Raji (cell line): Measurements from ENCODE around the gene HOXD11.

ENCODE experiments used
- POLR2A ChIP-seq: IDR thresholded peaks from 2 replicates; pipeline ENCODE4 v1.6.1; 2011; ENCODE audit warnings: low read depth, low read length, control low read depth; ENCODE audit not compliant: insufficient read depth

HOXD11 gene

GRCh38 chr2:176135035-176135440, 28.0 kb downstream of the HOXD11 start:
- TF ChIP-seq POLR2A: no peak

- no peak for TF ChIP-seq POLR2A
These were observed 29.5 kb downstream of the HOXD11 start for GRCh38 chr2:176136374-176137251.

DNA sequence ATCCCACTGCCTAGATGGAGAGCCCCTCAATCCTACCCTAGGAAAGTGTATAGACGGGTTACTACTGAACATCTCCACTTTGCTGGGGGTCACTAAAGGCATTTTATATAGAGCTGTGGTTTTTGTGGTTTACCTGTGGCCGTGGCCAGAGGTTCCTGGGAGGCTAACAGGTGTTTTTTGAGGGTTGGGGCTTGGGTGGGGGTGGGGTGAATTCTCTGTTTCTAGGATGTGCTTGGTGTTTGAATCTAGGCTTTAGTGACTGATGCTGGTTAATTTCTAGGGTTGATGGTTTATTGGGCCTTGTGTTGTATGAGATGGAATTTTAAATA, 30.1 kb downstream of the HOXD11 start:
- no peak for TF ChIP-seq POLR2A

- no peak for TF ChIP-seq POLR2A
These were observed 30.8 kb downstream of the HOXD11 start for GRCh38 chr2:176137906-176138305.

DNA sequence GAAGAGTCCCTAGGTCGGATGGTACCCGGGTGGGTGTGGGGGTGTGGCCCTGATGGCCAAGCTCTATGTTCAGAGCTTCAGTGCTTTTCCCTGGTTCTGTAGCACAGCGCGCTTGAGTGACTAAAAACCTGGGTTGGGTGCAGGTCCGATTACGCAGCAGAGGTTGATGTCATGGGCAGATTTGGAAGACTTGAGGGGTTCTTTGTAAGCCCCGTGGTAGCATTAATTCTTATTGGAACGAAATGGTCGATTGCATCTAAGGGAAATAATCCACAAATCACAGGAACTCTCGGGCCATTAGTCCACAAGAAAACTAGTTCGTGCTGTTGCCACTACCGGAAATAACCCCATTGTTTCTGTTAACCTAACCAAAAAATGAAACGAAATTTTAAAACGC, 31.4 kb downstream of the HOXD11 start:
- TF ChIP-seq POLR2A: no peak

DNA sequence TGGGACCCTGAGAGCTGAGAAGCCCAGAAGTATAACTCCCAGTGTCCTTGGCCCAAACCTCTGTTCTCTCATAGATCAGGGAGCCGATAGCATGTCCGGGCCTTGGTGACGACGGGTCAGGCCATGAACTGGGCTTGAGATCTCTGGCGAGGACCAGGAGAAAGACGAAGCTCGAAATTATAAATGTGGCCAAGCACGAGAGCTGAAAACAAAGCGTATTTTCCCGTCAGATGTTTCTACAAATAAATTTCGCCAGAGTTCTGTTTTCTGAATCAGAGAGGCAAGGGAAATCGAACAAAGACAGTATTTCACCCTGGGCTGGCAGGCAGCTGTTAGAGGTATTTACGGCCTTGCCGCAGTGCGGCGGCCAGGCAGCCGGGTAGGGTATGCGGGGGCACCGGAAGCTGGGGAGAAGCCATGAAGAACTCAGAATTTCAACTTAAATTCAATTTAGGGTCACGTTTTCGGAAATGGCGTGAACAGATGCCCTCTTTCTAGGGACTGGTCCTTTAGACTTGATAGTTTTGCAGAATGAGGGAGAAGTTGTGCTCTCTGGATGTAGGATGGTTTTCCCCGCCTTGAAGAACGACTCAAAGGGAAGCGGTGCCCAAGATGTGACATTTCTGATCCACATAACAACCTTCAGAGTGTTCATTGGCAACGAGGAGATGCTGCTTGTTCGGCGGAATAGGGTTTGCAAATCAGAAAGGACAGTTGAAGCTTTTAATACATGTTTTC, 32.0 kb downstream of the HOXD11 start:
- no peak for TF ChIP-seq POLR2A

DNA sequence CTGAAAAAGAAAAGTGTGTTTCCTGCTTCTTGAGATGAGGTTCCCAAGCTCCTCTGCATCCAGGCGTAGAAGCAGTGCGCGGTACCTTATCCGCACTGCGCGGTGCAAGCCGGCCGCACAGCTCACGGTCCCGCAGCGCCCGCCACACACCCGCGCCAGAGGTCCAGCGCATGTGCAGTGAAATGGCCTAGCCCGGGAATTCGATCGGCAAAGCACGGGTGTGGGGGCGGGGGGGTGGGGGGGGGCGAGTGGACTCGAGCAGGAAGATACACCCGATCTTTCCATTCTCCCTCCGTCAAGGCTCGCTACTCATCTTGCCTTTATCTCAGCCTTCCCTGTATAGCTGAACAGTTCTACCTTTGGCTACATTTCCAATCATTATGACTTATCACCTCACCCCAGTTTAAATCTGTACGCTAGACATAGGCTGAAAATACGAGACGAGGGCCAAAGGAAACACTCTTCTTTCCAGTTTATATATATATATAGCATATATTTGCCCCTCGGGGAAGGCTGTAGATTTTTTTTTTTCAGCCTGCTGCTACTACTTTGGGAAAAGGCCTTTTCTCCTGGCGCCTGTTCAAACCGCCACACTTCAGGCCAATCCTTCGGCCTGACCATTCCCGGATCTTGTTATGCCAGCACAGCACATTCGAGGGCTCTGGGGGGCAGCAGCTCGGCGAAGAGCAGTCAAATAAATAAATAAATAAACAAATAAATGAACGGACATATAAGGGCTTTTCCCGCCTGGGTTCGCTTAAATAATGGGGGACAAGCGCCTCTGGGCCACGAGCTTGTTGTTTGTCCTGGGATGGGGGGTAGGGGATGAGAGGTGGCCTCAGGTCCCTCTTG, 32.8 kb downstream of the HOXD11 start:
- no peak for TF ChIP-seq POLR2A

DNA sequence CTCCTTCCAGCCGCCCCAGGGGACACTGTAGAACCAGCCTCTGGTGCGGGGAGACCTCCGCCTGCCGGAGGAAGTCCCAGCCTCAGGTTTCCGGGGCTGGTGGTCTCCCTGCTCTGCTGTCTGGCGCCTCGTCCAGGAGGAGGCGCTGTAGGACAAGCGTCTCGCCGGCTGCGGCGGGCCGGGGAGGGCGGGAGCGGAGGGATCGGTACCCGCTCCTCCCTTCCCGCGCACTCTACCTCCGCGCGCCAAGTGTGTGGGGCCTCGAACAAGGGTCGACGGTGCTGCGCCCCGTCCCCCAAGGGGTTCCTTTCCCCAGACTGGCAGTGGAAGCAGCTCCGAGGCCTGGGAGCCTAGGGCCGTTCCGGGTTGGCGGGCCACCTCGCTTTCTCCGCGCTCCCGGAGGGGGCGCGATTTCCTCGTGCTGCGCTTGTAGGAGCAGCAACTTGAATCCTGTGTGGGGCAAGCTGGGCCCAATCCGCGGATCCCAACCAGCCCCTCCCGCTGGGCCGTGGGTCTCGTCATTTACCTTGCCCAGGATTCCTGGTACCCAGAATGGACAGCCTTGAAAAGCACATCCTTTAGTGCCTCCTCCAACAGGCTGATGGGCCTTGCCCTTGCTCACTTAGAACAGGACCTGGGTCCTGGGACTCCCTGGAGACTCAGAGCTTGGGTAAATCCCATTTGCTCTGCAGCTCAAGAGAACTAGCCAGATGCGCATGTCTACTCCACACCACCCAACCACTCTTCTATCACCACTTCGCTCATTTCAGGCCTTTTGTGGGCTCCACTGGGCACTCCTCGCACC, 33.6 kb downstream of the HOXD11 start:
- no peak for TF ChIP-seq POLR2A

GRCh38 chr2:176142281-176142680, 35.2 kb downstream of the HOXD11 start:
- no peak for TF ChIP-seq POLR2A

- TF ChIP-seq POLR2A: no peak
These were observed 38.2 kb downstream of the HOXD11 start for GRCh38 chr2:176145085-176145969.

GRCh38 chr2:176146101-176146500, 39.0 kb downstream of the HOXD11 start:
- TF ChIP-seq POLR2A: no peak

DNA sequence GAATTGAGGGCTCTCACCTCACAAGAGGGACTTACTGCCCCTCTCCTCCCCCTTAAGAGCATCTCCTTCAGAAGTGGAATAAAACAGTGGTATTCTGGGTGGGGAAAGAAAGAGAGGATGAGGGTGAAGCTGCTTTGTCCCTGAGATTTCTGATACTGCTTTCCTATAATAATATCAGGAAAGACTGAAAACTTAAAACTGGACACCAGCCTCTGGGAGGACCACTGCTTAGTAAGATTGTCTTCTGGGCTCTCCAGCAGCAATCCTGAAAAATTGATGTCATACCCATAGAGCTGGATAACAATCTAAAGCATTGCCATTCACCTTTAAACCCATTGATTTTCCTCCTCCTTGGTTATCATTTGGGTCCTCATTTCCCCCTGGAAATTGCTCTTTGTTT, 39.6 kb downstream of the HOXD11 start:
- no peak for TF ChIP-seq POLR2A

DNA sequence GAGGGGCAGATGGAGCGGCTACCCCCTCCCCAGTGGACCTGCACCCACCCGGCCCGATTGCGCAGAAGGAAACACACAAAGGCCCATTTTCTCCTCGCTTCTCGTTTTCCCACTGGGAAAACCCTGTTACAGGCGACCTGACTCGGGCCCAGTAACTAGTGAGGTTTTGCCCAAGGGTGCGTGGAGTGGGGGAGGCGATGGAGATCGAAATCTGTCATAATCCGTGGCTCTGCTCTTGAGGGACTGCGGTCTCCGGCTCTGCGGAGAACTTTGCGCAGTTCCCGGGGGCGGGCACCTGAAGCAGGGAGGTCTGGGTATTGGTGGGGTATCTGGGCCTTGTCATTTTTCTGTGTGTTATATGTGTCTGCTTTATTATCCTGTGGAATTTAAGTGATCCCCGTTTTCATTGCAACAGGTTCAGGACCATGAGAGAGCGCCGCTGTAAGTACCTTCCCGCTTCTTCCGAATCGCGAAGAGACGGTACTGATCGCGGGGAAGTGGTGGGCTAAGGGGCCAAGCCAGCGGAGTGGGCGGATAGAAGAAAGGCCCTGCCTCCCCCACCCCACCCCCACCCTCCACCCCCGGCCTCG, 40.2 kb downstream of the HOXD11 start:
- no peak for TF ChIP-seq POLR2A
